ENCODE data around the gene IRF4. TPM values are rescaled to one million over a fixed set of nuclear protein-coding genes. Genes with fewer than 3 reads are reported as not detected.

Gene IRF4
- polyA plus RNA-seq, 1 experiment: not detected

DNA sequence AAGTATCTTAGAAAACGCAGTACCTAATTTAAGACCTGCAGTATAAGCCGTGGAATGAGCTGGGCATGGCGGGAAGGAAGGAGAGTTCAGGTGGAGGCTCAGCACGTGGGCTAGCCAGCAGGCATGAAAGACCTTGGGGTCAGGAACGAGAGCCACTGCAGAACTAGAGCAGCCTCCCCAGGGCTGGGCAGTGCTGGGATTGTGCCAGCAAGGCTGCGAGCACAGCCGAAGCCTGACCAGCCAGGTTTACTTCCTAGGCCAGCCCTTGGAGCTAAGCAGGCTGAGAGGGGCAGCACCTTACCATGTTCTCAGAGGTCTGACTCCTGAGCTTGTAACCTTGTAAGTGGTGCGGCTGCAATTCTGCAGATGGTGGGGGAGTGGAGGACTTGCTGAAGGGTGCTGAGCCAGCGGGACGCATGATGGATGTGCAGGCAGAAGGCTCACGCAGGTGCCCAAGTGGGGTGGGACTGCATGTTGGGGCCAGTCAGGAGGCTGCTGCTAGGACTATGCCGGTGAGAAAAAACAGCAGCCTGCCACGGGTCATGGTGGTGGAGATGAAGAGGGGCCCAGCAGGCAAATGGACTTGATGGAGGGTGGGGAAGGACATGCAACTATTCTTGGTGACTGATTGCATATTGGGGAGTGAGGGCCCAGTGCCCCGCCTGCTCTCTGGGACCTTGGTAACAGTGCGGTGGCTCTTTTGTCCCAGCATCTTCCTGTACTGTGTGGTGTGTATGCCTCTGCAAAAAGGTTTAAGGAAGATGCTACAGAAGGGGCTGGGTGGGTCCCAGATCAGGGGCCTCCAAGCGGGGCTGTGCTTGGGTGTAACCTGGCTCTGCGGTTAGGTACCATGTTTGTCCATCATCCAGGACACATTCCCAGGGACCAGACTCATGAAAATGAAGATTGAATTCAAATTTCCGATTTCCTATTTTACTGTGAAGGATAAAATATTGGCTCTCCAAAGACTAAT lies 37.6 kb upstream of the IRF4 start:
- no peak for DNase-seq (ENCODE audit: low read depth, low spot score)
- ChIA-PET POLR2A (no interaction called here), CTCF (no interaction called here)
- TF ChIP-seq, protein P1, sequence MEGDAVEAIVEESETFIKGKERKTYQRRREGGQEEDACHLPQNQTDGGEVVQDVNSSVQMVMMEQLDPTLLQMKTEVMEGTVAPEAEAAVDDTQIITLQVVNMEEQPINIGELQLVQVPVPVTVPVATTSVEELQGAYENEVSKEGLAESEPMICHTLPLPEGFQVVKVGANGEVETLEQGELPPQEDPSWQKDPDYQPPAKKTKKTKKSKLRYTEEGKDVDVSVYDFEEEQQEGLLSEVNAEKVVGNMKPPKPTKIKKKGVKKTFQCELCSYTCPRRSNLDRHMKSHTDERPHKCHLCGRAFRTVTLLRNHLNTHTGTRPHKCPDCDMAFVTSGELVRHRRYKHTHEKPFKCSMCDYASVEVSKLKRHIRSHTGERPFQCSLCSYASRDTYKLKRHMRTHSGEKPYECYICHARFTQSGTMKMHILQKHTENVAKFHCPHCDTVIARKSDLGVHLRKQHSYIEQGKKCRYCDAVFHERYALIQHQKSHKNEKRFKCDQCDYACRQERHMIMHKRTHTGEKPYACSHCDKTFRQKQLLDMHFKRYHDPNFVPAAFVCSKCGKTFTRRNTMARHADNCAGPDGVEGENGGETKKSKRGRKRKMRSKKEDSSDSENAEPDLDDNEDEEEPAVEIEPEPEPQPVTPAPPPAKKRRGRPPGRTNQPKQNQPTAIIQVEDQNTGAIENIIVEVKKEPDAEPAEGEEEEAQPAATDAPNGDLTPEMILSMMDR (IDR thresholded peaks at IDR 0.05; ENCODE audit: low read depth, low read length): no peak
- Histone ChIP-seq H3K4me3 (ENCODE audit: low read depth, low read length) (no peak overlapping the region), H3K27ac (ENCODE audit: low read depth, low read length) (no peak overlapping the region), H3K27me3 (ENCODE audit: control insufficient read depth, insufficient read depth, low read length) (peaks cover 2% of the 10 kb centered on the region), H3K9me3 (ENCODE audit: control insufficient read depth, insufficient read depth, low read length) (peaks cover 68% of the 10 kb centered on the region)

DNA sequence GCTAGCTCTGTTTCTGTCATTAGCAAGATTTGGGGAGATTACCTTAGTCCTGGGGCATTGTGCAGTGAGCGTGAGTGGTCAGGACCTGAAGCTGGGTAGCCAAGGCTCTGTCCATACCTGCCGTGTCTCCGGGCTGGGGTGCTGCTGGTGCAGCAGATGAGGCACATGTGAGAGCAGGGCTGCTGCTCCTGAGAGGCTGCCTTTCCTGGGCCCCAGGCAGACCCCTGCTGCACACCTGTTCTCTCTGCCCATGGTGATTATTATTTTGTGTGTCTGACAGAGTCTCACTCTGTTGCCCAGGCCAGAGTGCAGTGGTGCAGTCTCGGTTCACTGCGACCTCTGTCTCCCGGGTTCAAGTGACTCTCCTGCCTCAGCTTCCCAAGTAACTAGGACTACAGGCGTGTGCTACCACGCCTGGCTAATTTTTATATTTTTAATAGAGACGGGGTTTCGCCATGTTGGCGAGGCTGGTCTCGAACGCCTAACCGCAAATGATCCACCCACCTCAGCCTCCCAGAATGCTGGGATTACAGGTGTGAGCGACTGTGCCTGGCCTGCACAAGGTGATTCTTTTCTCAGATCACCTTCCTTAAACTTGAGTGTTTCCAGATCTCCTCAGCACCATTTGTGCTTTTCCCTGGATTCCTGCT lies 36.8 kb upstream of the IRF4 start:
- POLR2A ChIA-PET: no interaction called here
- no peak overlapping the region for H3K4me3 ChIP-seq (ENCODE audit: low read depth, low read length)
- TF ChIP-seq, protein P1 (IDR thresholded peaks at IDR 0.05; ENCODE audit: low read depth, low read length): no peak
- DNase-seq (ENCODE audit: low read depth, low spot score): no peak
- no peak overlapping the region for H3K27ac ChIP-seq (ENCODE audit: low read depth, low read length)
- H3K9me3 ChIP-seq (ENCODE audit: control insufficient read depth, insufficient read depth, low read length): peaks cover 68% of the 10 kb centered on the region
- CTCF ChIA-PET: no interaction called here
- H3K27me3 ChIP-seq (ENCODE audit: control insufficient read depth, insufficient read depth, low read length): peaks cover 2% of the 10 kb centered on the region

DNA sequence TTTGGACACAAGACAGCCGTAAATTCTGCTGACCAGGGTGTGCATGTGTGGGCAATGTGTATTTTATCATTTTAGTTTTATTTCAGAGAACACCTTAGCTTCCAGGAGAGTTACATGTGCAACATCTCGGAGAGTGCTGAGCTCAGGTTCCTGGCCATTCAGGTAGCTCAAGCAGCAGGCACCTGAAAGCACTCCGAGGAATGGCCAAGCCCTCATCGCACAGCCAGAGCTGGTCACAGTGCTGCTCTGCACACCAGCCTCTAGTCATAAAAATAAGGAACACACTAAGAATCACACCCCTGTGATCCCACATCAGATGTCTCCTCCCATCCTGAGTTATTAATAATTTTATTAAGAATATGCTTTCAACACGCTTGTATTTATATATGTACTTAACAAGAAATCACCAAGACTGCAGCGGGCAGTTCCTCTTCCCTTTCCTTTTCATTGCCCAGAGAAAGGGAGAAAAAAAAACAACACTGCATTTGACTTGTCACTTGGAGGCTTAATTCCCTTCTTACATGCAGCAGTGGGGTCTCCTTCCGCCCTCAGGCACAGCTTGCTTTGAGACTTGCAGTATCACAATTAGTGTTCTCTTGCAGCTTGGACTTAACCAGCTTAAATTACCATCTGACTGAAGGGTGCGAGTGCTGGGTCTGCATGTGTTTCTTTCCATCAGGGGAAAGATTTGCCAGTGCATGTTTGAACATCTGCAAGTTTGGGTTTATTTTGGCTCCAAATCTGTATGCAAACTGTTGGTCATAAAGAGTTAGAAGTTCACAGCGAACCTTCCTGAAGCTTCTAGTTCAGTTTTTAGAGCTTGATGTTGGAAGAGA lies 36.0 kb upstream of the IRF4 start:
- TF ChIP-seq, protein P1 (IDR thresholded peaks at IDR 0.05; ENCODE audit: low read depth, low read length): no peak
- POLR2A ChIA-PET: no interaction called here
- H3K27me3 ChIP-seq (ENCODE audit: control insufficient read depth, insufficient read depth, low read length): peaks cover 2% of the 10 kb centered on the region
- H3K27ac ChIP-seq (ENCODE audit: low read depth, low read length): no peak overlapping the region
- H3K9me3 ChIP-seq (ENCODE audit: control insufficient read depth, insufficient read depth, low read length): peaks cover 70% of the 10 kb centered on the region
- DNase-seq (ENCODE audit: low read depth, low spot score): no peak
- CTCF ChIA-PET: interaction anchor here (1.2 kb wide), 1 partner anchor 23 kb away, joined by 3 read pairs; no protein-coding TSS in a partner anchor
- H3K4me3 ChIP-seq (ENCODE audit: low read depth, low read length): no peak overlapping the region

DNA sequence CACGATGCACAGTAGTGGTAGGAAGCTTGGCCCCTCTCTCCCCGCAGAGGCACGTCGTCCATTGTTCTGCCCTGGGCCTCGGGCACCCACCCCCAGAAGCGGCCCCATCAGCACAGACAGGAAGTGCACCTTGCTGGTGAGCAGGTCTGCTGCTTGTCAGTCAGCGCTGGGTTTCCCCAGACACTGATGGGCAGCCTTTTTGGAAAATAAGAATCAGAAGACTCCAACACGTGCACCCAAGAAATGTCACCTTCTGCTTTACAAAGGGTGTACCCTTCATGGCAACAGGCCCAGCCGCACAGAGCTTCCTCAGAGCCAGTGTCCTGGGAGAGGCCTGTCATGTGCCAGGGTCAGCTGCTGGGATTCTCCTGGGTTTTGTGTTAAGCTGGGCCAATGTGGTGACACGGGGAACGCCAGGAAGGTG lies 34.7 kb upstream of the IRF4 start:
- peaks cover 71% of the 10 kb centered on the region for H3K9me3 ChIP-seq (ENCODE audit: control insufficient read depth, insufficient read depth, low read length)
- no peak overlapping the region for H3K27ac ChIP-seq (ENCODE audit: low read depth, low read length)
- no peak for DNase-seq (ENCODE audit: low read depth, low spot score)
- POLR2A ChIA-PET: no interaction called here
- H3K27me3 ChIP-seq (ENCODE audit: control insufficient read depth, insufficient read depth, low read length): peaks cover 2% of the 10 kb centered on the region
- CTCF ChIA-PET: interaction anchor here (1.2 kb wide), 1 partner anchor 24 kb away, joined by 3 read pairs; no protein-coding TSS in a partner anchor
- no peak overlapping the region for H3K4me3 ChIP-seq (ENCODE audit: low read depth, low read length)
- TF ChIP-seq, protein P1 (IDR thresholded peaks at IDR 0.05; ENCODE audit: low read depth, low read length): no peak
